Measurements from ENCODE around the gene DPYSL4. TPM values are rescaled to one million over a fixed set of nuclear protein-coding genes. Genes with fewer than 3 reads are reported as not detected.

The DPYSL4 gene
- total and polyA plus RNA-seq, 2 experiments from 2014 or later: 10.6 to 23.9 TPM

DNA sequence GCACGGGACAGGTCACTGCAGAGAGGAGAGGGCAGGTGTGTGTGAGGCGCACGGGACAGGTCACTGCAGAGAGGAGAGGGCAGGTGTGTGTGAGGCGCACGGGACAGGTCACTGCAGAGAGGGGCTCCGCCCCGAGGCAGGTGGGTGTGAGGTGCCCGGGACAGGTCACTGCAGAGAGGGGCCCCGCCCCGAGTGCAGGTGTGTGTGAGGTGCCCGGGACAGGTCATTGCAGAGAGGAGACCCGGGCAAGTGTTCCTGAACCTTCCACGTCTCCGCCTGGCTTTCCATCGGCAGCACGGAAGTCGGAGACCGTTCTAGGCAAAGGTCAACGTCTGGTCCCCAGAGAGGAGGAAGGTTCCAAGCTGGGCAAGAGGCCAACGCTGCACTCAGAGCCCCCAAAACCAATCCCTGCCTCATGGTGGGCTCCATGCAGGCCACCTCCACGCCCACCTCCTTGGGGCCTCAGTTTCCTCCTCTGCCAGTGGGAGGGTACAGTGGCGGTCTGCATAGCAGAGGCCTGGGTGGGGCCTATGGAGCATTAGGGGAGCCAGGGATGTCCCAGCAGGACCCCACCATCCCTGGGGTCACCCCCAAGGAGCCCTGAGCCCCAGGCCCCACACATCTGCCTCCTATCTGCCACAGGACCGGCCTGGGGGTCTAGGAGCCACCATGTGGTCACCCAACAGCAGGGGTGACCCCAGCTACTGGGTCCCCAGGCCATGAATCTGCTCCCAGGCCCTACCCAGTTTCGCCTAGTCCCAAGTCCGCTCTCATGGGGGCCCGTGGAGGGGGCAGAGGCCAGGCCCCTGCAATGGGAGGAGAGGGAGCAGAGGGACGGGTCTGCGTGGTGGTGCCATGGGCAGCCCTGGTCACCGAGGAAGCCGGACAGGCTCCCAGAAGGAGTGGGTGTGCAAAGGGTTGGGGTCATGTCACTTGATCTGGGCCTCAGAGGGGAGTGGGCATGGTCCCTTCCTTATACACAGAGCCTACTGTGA lies 64.0 kb downstream of the DPYSL4 start (continued):
- TF ChIP-seq, protein P1, sequence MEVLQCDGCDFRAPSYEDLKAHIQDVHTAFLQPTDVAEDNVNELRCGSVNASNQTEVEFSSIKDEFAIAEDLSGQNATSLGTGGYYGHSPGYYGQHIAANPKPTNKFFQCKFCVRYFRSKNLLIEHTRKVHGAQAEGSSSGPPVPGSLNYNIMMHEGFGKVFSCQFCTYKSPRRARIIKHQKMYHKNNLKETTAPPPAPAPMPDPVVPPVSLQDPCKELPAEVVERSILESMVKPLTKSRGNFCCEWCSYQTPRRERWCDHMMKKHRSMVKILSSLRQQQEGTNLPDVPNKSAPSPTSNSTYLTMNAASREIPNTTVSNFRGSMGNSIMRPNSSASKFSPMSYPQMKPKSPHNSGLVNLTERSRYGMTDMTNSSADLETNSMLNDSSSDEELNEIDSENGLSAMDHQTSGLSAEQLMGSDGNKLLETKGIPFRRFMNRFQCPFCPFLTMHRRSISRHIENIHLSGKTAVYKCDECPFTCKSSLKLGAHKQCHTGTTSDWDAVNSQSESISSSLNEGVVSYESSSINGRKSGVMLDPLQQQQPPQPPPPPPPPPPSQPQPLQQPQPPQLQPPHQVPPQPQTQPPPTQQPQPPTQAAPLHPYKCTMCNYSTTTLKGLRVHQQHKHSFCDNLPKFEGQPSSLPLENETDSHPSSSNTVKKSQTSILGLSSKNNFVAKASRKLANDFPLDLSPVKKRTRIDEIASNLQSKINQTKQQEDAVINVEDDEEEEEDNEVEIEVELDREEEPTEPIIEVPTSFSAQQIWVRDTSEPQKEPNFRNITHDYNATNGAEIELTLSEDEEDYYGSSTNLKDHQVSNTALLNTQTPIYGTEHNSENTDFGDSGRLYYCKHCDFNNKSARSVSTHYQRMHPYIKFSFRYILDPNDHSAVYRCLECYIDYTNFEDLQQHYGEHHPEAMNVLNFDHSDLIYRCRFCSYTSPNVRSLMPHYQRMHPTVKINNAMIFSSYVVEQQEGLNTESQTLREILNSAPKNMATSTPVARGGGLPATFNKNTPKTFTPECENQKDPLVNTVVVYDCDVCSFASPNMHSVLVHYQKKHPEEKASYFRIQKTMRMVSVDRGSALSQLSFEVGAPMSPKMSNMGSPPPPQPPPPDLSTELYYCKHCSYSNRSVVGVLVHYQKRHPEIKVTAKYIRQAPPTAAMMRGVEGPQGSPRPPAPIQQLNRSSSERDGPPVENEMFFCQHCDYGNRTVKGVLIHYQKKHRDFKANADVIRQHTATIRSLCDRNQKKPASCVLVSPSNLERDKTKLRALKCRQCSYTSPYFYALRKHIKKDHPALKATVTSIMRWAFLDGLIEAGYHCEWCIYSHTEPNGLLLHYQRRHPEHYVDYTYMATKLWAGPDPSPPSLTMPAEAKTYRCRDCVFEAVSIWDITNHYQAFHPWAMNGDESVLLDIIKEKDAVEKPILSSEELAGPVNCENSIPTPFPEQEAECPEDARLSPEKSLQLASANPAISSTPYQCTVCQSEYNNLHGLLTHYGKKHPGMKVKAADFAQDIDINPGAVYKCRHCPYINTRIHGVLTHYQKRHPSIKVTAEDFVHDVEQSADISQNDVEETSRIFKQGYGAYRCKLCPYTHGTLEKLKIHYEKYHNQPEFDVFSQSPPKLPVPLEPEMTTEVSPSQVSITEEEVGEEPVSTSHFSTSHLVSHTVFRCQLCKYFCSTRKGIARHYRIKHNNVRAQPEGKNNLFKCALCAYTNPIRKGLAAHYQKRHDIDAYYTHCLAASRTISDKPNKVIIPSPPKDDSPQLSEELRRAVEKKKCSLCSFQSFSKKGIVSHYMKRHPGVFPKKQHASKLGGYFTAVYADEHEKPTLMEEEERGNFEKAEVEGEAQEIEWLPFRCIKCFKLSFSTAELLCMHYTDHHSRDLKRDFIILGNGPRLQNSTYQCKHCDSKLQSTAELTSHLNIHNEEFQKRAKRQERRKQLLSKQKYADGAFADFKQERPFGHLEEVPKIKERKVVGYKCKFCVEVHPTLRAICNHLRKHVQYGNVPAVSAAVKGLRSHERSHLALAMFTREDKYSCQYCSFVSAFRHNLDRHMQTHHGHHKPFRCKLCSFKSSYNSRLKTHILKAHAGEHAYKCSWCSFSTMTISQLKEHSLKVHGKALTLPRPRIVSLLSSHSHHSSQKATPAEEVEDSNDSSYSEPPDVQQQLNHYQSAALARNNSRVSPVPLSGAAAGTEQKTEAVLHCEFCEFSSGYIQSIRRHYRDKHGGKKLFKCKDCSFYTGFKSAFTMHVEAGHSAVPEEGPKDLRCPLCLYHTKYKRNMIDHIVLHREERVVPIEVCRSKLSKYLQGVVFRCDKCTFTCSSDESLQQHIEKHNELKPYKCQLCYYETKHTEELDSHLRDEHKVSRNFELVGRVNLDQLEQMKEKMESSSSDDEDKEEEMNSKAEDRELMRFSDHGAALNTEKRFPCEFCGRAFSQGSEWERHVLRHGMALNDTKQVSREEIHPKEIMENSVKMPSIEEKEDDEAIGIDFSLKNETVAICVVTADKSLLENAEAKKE (CRISPR knock-in tag; IDR thresholded peaks at IDR 0.05): no peak
- no peak for TF ChIP-seq EZH2 (IDR thresholded peaks at IDR 0.05; ENCODE audit: low read depth, unreplicated experiment)
- TF ChIP-seq ZNF114 (CRISPR knock-in tag; IDR thresholded peaks at IDR 0.05): no peak
- no peak for TF ChIP-seq JUNB (IDR thresholded peaks at IDR 0.05; ENCODE audit: unreplicated experiment)
- TF ChIP-seq CREB1 (CRISPR knock-in tag; IDR thresholded peaks at IDR 0.05; ENCODE audit: low read depth): no peak

DNA sequence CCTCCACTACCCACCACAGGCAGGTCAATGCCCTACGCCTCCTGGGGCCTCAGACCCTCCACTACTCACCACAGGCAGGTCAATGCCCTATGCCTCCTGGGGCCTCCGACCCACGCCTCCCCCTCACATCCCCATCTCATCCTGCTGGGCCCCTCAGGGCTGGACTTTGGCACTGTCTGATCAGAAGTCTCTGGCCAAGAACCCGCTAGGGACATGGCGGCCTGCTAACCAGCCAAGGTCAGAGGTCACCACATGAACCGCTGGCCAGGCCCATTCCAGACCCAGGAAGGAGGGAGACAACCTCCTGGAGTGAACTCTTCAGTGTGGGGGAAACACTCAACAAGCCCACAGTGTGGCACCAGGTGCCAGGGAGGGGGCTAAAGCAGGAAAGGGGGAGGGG lies 65.2 kb downstream of the DPYSL4 start:
- no peak overlapping the region for H3K27ac ChIP-seq (ENCODE audit: low read depth)
- Mint-ChIP-seq H3K4me3 (no peak overlapping the region), H3K27ac (no peak overlapping the region), H3K27me3 (ENCODE audit: insufficient read depth, low read depth, poor library complexity) (peaks cover 10% of the 10 kb centered on the region), H3K9me3 (no peaks in the 10 kb centered on the region), H3K4me1 (peaks cover 18% of the 10 kb centered on the region), H3K36me3 (ENCODE audit: low read depth) (no peaks in the 10 kb centered on the region)
- H4K20me1 ChIP-seq (replicated peaks; ENCODE audit: insufficient read depth): no peaks in the 10 kb centered on the region
- H3K36me3 ChIP-seq (ENCODE audit: insufficient read depth): no peaks in the 10 kb centered on the region
- no peaks in the 10 kb centered on the region for H3K9me2 ChIP-seq (ENCODE audit: insufficient read depth)
- no peaks in the 10 kb centered on the region for H3K27me3 ChIP-seq (ENCODE audit: insufficient read depth)
- no peaks in the 10 kb centered on the region for H3K4me1 ChIP-seq (ENCODE audit: insufficient read depth)
- ATAC-seq: no peak
- no peak overlapping the region for H2AFZ ChIP-seq
- no peak overlapping the region for H3K4me3 ChIP-seq
- no peaks in the 10 kb centered on the region for H3K79me2 ChIP-seq (replicated peaks; ENCODE audit: insufficient read depth)
- DNase-seq (ENCODE audit: low spot score): no peak
- no peaks in the 10 kb centered on the region for H3F3A ChIP-seq (replicated peaks; ENCODE audit: low read depth)
- H3K4me2 ChIP-seq: no peak overlapping the region
- TF ChIP-seq, protein P1 (CRISPR knock-in tag; IDR thresholded peaks at IDR 0.05): no peak
- no peak for TF ChIP-seq EZH2phosphoT487 (IDR thresholded peaks at IDR 0.05; ENCODE audit: unreplicated experiment)

All from GM23338 (cell line).